ENCODE data around the gene CATSPERD.
A peak's percentile ranks its signal among the peaks of the same experiment; 100 is the strongest.

CATSPERD gene, protein sequence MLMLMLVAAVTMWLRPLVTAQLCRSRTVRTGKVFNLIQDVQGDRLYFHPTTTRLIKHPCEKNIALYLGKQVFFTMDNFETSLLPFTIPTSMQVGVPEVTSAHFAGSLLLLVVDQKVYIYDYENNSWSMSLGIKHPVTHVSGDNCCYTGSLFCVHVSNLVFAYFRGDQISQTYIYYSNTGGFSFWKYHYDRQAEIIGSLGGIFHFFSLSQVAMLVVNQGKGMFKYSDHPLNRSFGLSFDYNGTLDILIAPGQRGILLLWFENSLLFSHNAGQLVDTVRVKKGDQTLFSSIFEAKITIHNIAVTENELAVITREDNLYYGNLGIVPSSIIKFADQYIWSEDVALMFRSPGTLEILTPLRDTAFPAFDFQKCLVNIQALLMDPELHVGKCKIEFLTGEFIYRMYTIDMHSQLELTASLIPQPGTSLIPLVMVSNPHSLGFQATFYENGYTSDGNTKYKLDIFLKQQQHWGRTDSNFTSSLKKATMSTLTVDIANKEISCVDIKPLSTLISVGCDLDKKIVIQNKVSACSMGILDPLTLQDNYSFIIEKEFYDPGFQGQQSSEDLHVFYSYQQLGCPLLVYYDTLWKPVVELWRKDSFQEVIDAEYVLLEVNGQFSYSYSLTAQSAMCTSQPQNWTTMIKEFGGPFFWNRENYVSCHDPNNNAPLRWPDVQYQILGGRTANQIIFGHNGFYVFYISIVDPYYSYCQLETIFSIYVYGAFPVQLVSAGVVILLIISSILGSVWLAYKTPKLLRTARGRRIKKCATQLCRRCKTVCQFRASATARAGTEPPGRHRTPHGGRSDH

DNA sequence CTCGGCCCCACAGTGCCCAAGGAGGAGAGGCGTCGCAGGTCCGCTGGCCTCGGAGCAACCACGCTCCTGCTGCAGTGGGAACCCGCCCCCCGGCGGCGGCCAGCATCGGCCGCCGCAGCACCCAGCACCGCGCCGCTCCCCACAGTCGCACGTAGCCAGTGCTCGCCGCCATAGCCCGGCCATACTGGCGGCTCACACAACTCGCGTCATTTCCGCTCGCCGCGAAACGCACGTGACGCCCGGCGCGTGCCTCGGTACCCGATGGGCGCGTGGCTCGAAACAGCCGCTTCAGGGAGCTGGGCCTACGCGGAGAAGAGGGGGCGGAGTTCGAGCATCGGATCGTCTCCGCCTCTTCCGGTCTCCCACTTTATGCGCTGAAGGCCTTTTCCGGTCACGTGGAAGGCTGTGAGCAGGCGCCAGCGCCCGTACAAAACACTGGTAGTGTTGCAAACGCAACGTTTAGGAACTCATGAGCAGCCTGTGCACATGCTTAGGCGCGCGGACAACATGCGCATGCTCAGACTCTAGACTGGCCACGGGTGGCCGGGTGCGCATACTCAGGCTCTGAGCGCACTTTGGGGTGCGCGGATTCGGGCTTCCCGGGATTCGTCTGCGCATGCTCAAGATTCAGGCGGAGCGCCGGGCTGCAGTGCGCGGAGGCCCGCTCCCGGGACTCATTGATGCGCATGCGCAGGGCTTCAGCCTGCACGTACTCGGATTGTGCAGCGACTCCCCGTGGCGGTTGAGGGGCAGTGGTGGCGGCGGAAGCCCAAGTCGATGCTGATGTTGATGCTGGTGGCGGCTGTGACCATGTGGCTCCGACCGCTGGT, at the start of gene CATSPERD, which contains the start of gene LONP1:
CATSPERD (plus strand) TSS at position 677 of the 830 bp plus-strand sequence; CDS start at position 778, 101 bp downstream.
LONP1 (minus strand) TSS at position 186 of the 830 bp plus-strand sequence; CDS start at position 172, 14 bp downstream.
- DNase-seq = peak; percentile 98

DNA sequence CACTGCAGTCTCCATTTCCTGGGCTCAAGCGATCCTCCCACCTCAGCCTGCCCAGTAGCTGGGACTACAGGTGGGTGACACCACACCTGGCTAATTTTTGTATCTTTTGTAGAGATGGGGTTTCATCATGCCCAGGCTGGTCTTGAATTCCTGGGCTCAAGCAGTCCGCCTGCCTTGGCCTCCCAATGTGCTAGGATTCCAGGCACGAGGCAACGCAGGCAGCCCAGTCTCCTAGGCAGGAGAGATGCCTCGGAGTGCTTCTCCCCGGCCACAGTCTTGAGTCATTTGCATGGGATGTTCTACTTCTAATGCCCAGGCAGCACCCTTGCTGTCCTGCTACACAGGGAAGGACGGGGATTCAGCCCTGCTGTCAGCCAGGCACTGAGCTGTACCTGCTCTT, 48.8 kb upstream of the CATSPERD start:
- no peak for DNase-seq

DNA sequence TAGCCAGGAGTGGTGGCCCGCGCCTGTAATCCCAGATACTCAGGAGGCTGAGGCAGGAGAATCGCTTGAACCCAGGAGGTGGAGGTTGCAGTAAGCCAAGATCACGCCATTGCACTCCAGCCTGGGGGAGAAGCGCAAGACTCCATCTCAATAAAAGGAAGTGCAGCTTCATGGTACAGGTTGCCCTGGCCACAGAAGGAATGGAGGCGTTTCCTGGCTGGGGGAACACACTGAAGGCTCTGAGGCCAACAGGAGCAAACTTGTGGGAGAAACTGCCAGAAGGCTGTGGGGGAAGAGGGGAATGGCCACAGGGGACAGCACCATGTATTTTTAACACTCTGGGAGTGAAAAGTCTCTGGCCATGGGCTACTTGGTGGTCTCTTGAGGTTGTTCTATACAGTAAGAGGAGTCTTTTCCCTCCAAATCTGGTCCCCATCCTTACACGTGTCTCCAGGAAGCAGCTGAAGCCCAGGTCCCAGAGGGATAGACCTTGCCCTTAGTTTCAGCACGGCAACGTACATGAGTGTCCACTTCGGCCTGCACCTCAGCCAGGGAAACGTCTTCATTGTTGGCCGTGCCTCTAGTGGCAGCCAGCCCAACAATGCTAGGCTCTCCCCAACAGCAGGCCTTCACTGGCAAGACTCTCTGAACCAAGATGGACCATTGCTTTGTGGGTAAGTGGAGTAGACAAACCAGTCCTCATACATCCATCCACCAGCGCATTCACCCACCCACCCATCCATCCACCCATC, 47.6 kb upstream of the CATSPERD start:
- DNase-seq = no peak

DNA sequence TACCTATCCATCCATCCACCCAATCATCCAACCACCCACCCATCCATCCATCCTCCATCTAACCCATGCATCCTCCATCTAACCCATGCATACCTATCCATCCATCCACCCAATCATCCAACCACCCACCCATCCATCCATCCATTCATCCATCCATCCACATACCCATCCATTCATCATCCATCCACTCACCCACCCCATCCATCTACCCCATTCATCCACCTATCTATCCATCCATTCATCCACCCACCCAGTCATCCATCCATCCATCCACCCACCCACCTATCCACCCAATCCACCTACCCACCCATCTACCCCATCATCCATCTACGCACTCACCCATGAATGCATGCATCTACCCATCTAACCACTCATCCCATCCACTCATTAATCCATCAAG, 46.7 kb upstream of the CATSPERD start:
- DNase-seq = no peak

DNA sequence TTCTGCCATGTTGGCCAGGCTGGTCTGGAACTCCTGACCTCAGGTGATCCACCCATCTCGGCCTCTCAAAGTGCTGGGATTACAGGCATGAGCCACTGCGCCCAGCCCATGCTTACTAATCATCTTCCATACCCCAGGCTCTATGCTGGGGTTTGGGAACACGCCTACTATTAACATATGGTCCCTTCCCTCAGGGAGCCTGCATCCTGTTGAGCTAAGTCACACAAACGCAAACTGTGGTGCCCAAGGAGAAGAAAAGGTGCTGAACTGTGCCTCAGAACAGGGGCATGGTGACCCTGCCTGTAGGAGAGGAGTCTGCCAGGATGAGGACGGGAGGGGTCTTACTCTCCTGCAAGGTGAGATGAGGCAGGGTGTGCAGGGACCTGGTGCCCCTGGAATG, 45.7 kb upstream of the CATSPERD start:
- DNase-seq = no peak

DNA sequence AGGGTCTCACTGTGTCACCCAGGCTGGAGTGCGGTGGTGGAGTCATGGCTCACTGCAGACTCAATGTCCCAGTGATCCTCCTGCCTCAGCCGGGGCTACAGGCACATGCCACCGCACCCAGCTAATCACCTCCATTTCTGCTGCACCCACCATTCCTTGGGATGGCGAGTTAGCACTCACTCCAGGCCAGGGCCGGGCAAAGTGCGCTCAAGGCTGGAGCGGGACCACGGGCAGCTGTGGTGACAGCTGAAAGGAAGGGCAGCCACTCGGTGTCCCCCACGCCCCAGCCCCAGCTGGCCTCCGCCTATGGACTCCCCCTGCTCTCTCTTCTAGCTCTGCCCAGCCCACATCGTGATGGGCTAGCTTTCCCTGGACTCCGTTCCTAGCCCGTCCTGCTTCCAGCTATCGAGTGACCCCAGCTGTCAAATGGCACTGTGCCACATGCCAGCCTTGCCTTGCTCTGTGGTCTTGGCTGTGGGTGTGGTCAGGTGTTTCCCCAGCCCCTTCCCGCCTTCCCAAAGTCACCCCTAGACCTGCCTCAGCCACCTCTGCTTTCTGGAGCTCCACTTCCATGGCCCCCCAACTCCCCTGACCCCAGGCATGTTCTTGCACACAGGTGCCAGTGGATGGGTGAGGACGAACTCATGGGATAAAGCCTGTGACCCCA, 44.2 kb upstream of the CATSPERD start:
- no peak for DNase-seq

DNA sequence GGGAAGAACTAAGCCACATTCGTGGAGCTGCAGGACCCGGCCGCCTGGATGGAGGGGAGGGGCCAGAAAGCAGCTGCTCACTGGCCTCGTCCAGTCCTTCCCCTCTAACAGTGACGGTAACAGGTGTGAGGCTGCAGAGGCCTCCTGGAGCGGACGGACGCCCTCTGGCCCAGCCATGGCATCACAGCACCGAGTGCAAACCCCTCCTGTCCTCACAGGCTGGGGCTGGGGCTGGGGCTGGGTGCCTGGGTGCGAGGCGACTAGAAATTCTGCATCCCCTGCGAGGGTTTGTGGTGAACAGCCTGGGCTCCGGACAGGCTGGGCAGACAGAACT, 43.7 kb upstream of the CATSPERD start:
- no peak for DNase-seq

DNA sequence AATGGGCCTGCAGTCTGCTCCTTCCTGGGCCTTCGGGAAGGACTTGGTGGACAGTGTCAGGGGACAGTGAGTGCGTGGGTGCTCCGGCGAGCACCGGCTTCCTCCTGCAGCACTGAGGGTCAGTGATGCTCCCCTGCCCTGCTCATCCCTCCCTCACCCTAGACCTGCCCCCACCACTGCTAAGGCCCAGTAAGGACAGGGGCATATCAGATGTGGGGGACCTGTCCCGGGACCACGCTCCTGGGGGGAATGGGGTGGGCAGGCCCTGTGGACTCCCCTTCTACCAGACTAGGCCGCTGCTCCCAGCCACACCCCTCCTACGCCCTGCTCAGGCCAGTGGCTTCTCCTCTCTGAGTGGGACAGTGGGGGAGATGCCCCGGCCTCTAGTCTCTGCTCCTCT, 43.3 kb upstream of the CATSPERD start:
- no peak for DNase-seq

DNA sequence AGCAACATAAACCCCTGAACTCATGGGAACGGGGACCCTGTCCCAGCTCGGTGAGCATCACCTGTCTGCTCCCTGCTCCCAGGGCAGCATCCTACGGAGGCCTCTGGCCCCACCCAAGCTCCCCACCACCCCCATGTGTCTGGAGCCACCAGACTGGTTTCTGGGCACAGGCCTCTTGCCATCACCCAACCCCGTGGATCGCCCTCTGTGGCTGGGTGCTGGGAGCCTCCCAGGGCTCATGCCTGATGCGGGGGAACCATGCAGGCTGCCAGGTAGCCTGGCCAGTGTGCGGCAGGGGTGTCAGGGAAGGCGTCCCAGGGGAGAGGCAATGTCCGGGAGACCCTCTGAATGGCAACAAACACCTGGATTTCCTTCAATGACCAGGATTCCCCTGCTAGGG, 42.9 kb upstream of the CATSPERD start:
- no peak for DNase-seq

DNA sequence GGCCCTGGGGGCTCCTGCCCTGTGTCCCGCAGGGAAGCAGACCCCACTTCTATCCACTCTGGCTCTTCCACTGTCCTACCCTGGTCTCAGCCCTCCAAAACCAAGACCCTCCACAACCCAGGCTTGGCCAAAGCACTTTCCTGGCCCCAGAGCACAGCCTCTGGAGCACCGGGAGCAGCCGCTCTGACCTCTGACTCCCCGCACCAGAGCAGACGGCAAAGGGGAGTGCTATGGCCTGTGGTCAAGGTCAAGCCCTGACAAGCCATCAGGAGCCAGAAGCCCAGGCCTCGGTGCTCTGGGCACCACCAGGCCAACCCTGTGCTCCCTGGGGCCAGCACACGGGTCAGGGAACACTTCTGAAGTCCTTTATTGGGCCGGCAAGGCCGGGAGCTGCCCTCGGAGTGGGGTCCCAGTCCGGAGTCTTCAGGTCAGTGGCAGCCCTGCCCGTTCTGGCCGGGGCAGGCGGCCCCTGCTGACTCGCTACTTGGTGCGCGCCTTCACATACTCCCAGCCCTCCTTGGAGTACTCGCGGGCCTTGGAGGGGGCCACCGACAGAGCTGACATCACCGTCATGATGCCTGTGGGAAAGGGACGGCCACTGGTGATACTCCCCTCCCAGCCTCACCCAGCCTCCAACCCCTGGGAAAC, 42.2 kb upstream of the CATSPERD start:
- no peak for DNase-seq

DNA sequence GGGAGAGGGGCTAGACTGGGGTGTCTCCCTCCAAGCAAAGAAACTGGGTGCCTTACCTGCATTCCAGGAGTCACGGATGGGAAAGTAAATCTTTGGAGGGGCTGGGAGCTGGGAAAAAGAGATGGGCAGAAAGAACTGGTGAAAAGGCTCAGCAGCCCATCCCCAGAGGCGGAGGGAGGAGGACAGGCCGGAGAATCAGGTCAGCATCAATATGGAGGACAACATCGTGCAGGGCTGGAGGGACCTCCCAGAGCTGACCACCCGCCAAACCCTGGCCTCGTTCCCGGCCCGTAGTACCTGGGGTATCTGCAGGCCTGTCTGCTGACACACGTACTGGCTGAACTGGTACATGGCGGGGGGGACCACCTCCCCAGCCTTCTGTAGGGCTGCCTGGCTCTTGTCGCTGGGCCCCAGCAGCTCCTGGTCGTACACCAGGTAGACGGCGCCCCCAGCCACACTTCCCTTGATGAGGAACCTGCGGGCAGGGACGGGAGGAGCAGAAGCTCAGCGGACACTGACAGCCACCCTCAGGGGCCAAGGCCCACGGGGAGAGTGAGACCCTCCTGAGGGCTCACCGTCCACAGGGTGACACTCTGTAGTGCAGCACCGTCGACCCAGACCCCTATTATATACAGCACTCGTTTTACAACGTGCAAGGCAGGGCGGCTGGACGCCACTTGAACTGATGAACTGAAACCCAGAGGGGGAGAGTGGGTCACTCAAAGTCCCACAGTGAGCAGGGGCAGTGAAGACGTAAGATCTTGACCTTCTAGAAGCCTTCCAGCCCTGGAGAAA, 41.0 kb upstream of the CATSPERD start:
- no peak for DNase-seq

DNA sequence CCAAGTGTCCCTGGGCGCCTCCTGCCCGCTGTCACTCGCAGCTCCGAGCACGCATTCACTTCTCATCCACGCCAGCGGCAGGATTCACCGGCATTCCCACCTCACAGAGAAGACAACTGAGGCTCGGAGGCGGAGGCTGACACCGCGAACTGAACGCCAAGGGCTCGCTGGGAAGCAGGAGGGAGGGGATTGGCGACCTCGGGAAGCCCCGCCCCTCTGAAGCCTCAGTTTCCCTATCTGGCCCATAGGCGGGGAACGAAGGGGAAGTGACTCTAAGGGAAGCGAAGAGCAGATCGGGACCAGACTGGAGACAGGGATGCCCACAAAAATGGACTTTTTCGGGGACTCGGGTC, 40.4 kb upstream of the CATSPERD start:
- DNase-seq = no peak

DNA sequence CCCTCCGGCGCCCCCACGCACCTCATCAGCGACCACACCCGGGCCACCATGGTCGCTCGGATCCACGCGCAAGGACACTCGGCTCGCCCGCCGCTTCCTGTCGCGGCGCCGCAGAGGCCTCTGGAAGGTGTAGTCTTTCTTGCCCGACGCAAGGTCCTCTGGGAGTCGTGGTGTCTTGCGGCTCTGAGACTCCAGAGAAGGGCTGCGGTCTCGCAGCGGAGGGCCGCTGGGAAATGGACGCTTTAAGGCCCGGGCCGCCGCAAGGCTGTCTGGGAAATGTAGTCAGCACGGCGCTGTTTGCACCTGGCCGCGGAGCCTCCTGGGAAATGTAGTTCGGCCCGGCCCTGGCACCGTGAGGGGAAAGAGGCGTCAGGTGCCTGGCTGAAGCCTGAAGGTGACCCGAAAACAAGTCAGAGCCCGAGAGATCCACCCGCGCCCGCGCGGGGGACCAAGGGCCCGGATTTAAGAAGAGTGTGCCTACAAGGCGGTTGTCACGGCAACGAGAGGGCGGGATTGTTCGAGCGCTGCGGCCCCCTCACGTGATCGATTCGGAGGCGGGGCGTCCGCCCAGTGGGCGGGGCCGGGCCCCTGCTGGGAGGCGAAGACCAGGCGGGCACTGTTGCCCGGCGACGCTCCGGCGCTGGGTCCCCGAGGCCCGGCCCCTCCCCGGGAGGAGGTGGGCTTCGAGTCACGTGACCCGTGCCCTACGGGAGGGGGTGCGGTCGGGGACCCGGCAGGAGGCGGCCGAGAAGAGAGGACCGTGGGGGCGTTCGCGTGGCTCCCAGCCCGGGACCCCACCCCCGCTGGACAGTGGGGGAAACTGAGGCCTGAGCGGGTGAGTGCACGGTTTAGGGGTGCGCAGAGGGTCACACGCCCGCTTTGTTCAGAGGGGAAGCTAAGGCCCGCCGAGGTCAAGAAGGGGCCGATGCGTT, 39.7 kb upstream of the CATSPERD start, which contains the start of the genes HSD11B1L and MICOS13:
HSD11B1L (plus strand) TSS at position 591 of the 932 bp plus-strand sequence. CDS start 3,806 bp downstream, outside the sequence.
MICOS13 (minus strand) TSS at position 80 of the 932 bp plus-strand sequence; CDS start at position 50, 30 bp downstream.
- peak; percentile 99 for DNase-seq

DNA sequence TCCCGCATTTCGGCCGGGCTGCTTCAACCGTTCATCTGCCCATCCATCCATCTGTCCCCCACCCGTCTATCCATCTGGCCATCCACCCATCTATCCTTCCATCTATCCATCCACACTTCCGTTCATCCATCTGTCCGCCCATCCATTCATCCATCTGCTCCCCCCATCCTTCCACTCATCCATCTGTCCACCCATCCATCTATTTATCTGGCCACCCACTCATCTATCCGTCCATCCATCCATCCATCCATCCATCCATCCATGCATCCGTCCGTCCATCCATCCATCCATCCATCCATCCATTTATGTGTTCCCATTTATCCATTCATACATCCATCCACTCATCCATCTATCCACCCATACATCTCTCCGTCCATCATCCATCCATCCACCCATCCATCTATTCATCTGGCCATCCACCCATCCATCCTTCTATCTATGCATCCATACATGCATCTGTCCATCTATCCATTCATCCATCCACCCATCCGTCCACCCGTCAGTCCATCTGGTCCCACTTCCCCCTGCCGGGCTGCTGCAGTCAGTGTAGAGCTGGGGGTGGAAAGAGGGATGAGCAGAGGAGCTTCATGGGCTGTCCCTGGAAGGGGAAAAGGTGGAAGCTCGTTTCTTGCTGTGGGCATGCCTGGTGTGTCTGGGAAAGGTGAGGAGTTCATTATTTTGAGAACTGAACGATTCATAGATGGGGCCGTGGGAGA, 38.9 kb upstream of the CATSPERD start:
- DNase-seq = no peak

DNA sequence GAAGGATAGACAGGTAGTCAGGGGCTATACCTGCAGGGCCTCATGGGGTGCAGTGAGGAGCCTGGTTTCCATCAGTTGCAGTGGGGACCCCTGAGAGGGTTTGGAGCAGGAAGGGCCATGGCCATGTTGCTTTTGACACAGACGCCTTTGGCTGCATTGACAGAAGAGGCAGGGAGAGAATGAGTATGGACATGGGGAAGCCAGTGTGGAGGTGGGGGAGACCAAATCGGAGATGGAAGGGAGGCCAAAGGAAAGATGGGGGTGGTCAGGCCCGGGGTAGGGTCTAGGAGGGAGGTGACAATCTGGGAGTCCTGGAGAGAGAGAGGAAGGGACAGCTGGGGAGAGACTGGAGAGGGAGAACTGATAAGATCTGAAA, 38.3 kb upstream of the CATSPERD start:
- no peak for DNase-seq

DNA sequence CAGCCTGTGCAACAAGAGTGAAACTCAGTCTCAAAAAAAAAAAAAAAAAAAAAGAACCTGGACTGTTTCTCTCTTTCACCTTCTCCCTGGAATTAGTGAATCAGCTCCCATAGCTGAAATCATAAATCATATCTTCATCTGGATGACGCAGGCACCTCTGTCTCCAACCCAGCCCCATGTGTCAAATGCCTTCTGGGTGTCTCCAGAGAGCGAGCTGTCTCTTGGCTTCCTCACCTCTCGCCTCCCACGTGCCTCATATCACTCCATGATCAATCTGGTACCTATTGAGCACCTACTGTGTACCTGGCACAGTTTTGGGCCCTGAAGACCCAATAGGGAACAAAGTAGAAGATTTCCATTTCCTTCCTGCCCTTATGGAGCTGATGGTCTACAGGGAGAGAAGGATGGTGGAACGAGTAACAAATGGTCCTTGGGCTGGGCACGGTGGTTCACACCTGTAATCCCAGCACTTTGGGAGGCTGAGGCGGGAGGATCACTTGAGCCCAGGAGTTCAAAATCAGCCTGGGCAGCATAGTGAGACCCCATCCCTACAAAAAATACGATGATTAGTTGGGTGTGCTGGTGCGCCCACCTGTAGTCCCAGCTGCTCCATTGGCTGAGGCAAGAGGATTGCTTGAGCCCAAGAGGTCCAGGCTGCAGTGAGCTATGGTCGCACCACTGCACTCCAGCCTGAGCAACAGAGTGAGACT, 37.1 kb upstream of the CATSPERD start:
- DNase-seq = no peak

DNA sequence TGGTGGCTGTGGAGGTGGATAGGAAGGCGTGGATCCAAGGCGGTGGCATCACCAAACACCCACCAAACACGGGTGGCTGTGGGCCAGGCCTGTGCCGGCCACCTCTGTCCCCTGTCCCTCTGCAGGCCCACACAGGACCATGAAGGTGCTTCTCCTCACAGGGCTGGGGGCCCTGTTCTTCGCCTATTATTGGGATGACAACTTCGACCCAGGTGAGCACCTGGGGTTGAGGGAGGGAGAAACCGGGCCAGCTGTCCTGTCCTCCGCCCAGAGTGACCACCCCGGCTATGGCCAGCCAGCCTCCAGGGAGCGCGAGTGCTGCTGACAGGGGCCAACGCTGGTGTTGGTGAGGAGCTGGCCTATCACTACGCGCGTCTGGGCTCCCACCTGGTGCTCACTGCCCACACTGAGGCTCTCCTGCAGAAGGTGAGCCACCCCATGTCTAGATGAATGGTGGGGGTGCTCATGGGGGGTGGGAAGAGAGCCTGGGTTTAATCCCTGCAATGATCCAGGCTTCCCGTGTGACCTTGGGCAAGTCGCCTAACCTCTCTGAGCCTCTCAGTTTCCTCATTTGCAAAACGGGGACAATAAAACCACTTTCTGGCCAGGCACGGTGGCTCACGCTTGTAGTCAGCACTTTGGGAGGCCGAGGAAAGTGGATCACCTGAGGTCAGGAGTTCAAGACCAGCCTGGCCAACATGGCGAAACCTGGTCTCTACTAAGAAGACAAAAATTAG, 35.6 kb upstream of the CATSPERD start:
- no peak for DNase-seq

Measured in stimulated activated CD8-positive, alpha-beta memory T cell treated with anti-CD3 and anti-CD28 coated beads, Interleukin-4, amount 100 ng/mL, for 48 hours (primary cell).